ENCODE results near the gene PCTP. TPM values are rescaled to one million over a fixed set of nuclear protein-coding genes. Genes with fewer than 3 reads are reported as not detected.

Gene PCTP
- total RNA-seq, 1 donor from 2014 or later = 28.1 TPM

- intact Hi-C loops (cut with DNase I) = no loop called here
- Histone ChIP-seq H3K9me3 (no peaks in the 10 kb centered on the region), H3K27me3 (ENCODE audit: low read depth) (no peaks in the 10 kb centered on the region), H3K27ac (peak overlapping the region; percentile 87), H3K36me3 (no peaks in the 10 kb centered on the region), H3K4me3 (peak overlapping the region; percentile 41), H3K4me1 (peaks cover 8% of the 10 kb centered on the region)
- DNase-seq (no peak), ATAC-seq (no peak)
- no peak for TF ChIP-seq CTCF (IDR thresholded peaks at IDR 0.05)
These were observed 22.5 kb upstream of the PCTP start for GRCh38 chr17:55728361-55728760.

GRCh38 chr17:55728833-55729232, 22.0 kb upstream of the PCTP start:
- no peaks in the 10 kb centered on the region for H3K9me3 ChIP-seq
- peak overlapping the region; percentile 87 for H3K27ac ChIP-seq
- DNase-seq (no peak), ATAC-seq (no peak)
- H3K4me1 ChIP-seq = peaks cover 12% of the 10 kb centered on the region
- intact Hi-C loops (cut with DNase I) = no loop called here
- H3K36me3 ChIP-seq = no peaks in the 10 kb centered on the region
- no peak for TF ChIP-seq CTCF (IDR thresholded peaks at IDR 0.05)
- H3K27me3 ChIP-seq (ENCODE audit: low read depth) = no peaks in the 10 kb centered on the region
- peak overlapping the region; percentile 41 for H3K4me3 ChIP-seq

GRCh38 chr17:55729484-55729883, 21.4 kb upstream of the PCTP start:
- H3K4me1 ChIP-seq = peaks cover 17% of the 10 kb centered on the region

GRCh38 chr17:55730380-55730779, 20.5 kb upstream of the PCTP start:
- H3K36me3 ChIP-seq = no peaks in the 10 kb centered on the region
- intact Hi-C loops (cut with DNase I) = no loop called here
- TF ChIP-seq CTCF (IDR thresholded peaks at IDR 0.05) = no peak
- no peaks in the 10 kb centered on the region for H3K27me3 ChIP-seq (ENCODE audit: low read depth)
- no peaks in the 10 kb centered on the region for H3K9me3 ChIP-seq
- H3K27ac ChIP-seq = peak overlapping the region; percentile 87
- peak overlapping the region; percentile 41 for H3K4me3 ChIP-seq
- DNase-seq (no peak), ATAC-seq (no peak)
- peaks cover 19% of the 10 kb centered on the region for H3K4me1 ChIP-seq

More at GRCh38 chr17:55729484-55729883, 21.4 kb upstream of the PCTP start:
- Histone ChIP-seq H3K9me3 (no peaks in the 10 kb centered on the region), H3K27me3 (ENCODE audit: low read depth) (no peaks in the 10 kb centered on the region), H3K4me3 (peak overlapping the region; percentile 41), H3K27ac (peak overlapping the region; percentile 87), H3K36me3 (no peaks in the 10 kb centered on the region)
- ATAC-seq (no peak), DNase-seq (no peak)
- no peak for TF ChIP-seq CTCF (IDR thresholded peaks at IDR 0.05)
- intact Hi-C loops (cut with DNase I) = no loop called here

- H3K36me3 ChIP-seq = no peaks in the 10 kb centered on the region
- H3K27me3 ChIP-seq (ENCODE audit: low read depth) = no peaks in the 10 kb centered on the region
- DNase-seq (no peak), ATAC-seq (no peak)
- intact Hi-C loops (cut with DNase I) = no loop called here
- TF ChIP-seq CTCF (IDR thresholded peaks at IDR 0.05) = no peak
- no peaks in the 10 kb centered on the region for H3K9me3 ChIP-seq
- peak overlapping the region; percentile 41 for H3K4me3 ChIP-seq
- peak overlapping the region; percentile 87 for H3K27ac ChIP-seq
- H3K4me1 ChIP-seq = peaks cover 23% of the 10 kb centered on the region
These were observed 20.0 kb upstream of the PCTP start for GRCh38 chr17:55730808-55731207.

Measured in lower lobe of right lung (tissue), 2 donors.